T-helper 17 cell (primary cell): ENCODE data around the gene CLDN4. TPM values are rescaled to one million over a fixed set of nuclear protein-coding genes. Genes with fewer than 3 reads are reported as not detected.
A peak's percentile ranks its signal among the peaks of the same experiment; 100 is the strongest.
"Not testable (repeated sequence)": the region's sequence is repeated elsewhere in the genome, so short reads cannot be mapped to it uniquely, and the experiment has no call there.

Experiments used
- ATAC-seq: fragments of 150-1000 bp; cut with Tn5 transposase; 2 replicates; pipeline ENCODE4 v1.10.0; 2021; ENCODE audit warnings: mild to moderate bottlenecking, moderate library complexity
- DNase-seq, 3 donors: peaks; one replicate each; pipeline versions ENCODE4 v3.0.0 to v3.0.0-alpha.2; 2020 to 2021
- H3K9me3 ChIP-seq: one replicate; pipeline ENCODE4 v1.7.0; 2013; ENCODE audit warnings: low read length, mild to moderate bottlenecking; ENCODE audit not compliant: control insufficient read depth, poor library complexity, severe bottlenecking
- H3K27ac Mint-ChIP-seq: one replicate; pipeline ENCODE4 v1.8.0; 2022; ENCODE audit warnings: mild to moderate bottlenecking, moderate library complexity, mixed read lengths
- H3K27me3 Mint-ChIP-seq: one replicate; pipeline ENCODE4 v1.8.0; 2022; ENCODE audit warnings: mixed read lengths
- H3K36me3 Mint-ChIP-seq: one replicate; pipeline ENCODE4 v1.8.0; 2022; ENCODE audit warnings: low read depth, mixed read lengths
- H3K4me1 Mint-ChIP-seq: one replicate; pipeline ENCODE4 v1.8.0; 2022; ENCODE audit warnings: mild to moderate bottlenecking, mixed read lengths
- H3K4me3 Mint-ChIP-seq: one replicate; pipeline ENCODE4 v1.8.0; 2022; ENCODE audit warnings: mild to moderate bottlenecking, moderate library complexity, mixed read lengths
- total RNA-seq, 4 donors: library from RNA in 2 of 4; stranded (reverse) in 2 of 4; gene quantifications; one replicate each; pipeline ENCODE4 v1.2.3 and lab custom pipeline; 2022 to 2026

Gene CLDN4
- total RNA-seq, 2 donors from 2014 or later: 0.17 to 0.23 TPM

DNA sequence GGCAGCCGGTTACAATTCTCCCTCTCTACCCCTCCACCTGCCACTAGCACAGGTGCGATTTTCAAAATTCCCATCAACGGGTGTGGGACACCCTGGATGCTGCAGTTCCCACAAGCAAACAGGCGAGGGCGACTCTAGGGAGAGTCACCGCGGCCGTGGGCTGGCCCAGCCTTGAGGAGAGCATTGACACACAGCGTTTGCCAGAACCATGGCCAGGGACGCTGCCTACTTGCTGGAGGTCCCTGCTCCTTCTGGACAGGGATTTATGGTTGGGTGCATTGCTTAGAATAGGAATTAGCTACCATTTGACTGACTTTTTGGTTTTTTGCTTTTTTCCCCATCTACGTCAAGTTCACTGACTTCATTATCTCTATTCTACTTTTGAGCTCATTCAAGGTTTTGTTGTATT lies 19.0 kb upstream of the CLDN4 start:
- Mint-ChIP-seq H3K4me3 (no peak overlapping the region), H3K36me3 (no peaks in the 10 kb centered on the region), H3K27ac (no peak overlapping the region), H3K4me1 (no peaks in the 10 kb centered on the region), H3K27me3 (peaks cover 12% of the 10 kb centered on the region)
- H3K9me3 ChIP-seq: no peaks in the 10 kb centered on the region
- ATAC-seq (peak; percentile 83), DNase-seq (peak in 2 of 3 donors; percentile 16 to 48)

- Mint-ChIP-seq H3K4me1 (peaks cover 3% of the 10 kb centered on the region), H3K27me3 (peaks cover 18% of the 10 kb centered on the region), H3K36me3 (peaks cover under 1% of the 10 kb centered on the region), H3K4me3 (no peak overlapping the region), H3K27ac (no peak overlapping the region)
- no peak for DNase-seq
- H3K9me3 ChIP-seq: no peaks in the 10 kb centered on the region
- no peak for ATAC-seq
Measured at GRCh38 chr7:73812996-73813395, 17.8 kb upstream of the CLDN4 start.

- DNase-seq: no peak
- Mint-ChIP-seq H3K36me3 (peaks cover 5% of the 10 kb centered on the region), H3K27me3 (peaks cover 23% of the 10 kb centered on the region), H3K4me1 (peaks cover 3% of the 10 kb centered on the region), H3K4me3 (no peak overlapping the region), H3K27ac (no peak overlapping the region)
- H3K9me3 ChIP-seq: no peaks in the 10 kb centered on the region
- ATAC-seq: no peak
Measured at GRCh38 chr7:73815436-73815835, 15.4 kb upstream of the CLDN4 start.

- H3K4me1 Mint-ChIP-seq: peaks cover 3% of the 10 kb centered on the region
- H3K4me3 Mint-ChIP-seq: no peak overlapping the region
- no peak overlapping the region for H3K27ac Mint-ChIP-seq
- no peaks in the 10 kb centered on the region for H3K9me3 ChIP-seq
- DNase-seq (no peak), ATAC-seq (no peak)
- peaks cover 17% of the 10 kb centered on the region for H3K27me3 Mint-ChIP-seq
- peaks cover 5% of the 10 kb centered on the region for H3K36me3 Mint-ChIP-seq
Measured at GRCh38 chr7:73817121-73817520, 13.7 kb upstream of the CLDN4 start.

GRCh38 chr7:73820013-73820412 lies 10.8 kb upstream of the CLDN4 start:
- no peaks in the 10 kb centered on the region for H3K9me3 ChIP-seq
- DNase-seq (no peak), ATAC-seq (no peak)
- peaks cover 23% of the 10 kb centered on the region for H3K27me3 Mint-ChIP-seq
- no peak overlapping the region for H3K4me3 Mint-ChIP-seq
- peaks cover 3% of the 10 kb centered on the region for H3K4me1 Mint-ChIP-seq
- H3K27ac Mint-ChIP-seq: no peak overlapping the region
- H3K36me3 Mint-ChIP-seq: peaks cover 5% of the 10 kb centered on the region

- H3K4me3 Mint-ChIP-seq, ATAC-seq, H3K9me3 ChIP-seq, H3K36me3 Mint-ChIP-seq, H3K4me1 Mint-ChIP-seq, DNase-seq: not testable (repeated sequence)
- Mint-ChIP-seq H3K27ac (peak overlapping the region; percentile 1), H3K27me3 (peaks cover 17% of the 10 kb centered on the region)
Measured at GRCh38 chr7:73821597-73822285, 9.1 kb upstream of the CLDN4 start.

- Mint-ChIP-seq H3K27ac (peak overlapping the region; percentile 74), H3K4me3 (no peak overlapping the region), H3K4me1 (peaks cover 12% of the 10 kb centered on the region), H3K36me3 (peaks cover 5% of the 10 kb centered on the region), H3K27me3 (peaks cover 12% of the 10 kb centered on the region)
- no peak for DNase-seq
- no peak for ATAC-seq
- H3K9me3 ChIP-seq: no peaks in the 10 kb centered on the region
Measured at GRCh38 chr7:73822319-73823173, 8.2 kb upstream of the CLDN4 start.

GRCh38 chr7:73823257-73823656 lies 7.5 kb upstream of the CLDN4 start:
- Mint-ChIP-seq H3K4me1 (peaks cover 17% of the 10 kb centered on the region), H3K27me3 (peaks cover 12% of the 10 kb centered on the region), H3K4me3 (no peak overlapping the region), H3K27ac (peak overlapping the region; percentile 74), H3K36me3 (peaks cover 2% of the 10 kb centered on the region)
- DNase-seq (no peak), ATAC-seq (no peak)
- H3K9me3 ChIP-seq: no peaks in the 10 kb centered on the region

DNA sequence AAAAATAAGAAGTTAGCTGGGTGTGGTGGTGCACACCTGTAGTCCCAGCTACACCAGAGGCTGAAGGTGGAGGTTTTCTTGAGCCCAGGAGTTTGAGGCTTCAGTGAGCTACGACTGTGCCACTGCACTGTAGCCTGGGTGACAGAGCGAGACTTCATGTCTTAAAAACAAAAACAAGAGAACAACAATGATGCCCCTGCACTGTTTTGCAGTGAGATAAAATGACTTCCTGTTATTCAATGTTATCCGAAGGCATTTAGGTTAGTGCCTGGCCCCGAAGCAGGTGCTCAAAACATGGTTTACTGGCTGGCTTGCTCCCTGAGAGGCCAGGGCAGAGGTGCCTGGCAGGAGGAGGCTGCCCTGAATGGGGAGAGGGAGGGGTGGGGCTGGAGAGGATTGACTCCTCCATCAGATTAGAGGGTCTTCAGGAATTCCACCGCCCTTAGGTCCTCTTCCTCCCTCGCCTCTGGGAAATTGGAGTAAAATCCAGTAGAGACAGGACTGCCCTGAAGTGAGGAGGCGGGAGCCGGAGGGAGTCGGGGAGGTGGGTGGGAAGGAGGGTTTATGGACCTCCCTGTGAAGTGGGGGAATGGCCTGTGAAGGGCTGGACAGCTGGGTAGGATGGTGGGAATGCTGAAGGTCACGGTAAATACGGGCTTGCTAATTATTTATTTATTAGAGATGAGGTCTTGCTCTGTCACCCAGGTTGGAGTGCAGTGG lies 6.8 kb upstream of the CLDN4 start:
- ATAC-seq: peak; percentile 38
- no peak for DNase-seq
- no peak overlapping the region for H3K4me3 Mint-ChIP-seq

DNA sequence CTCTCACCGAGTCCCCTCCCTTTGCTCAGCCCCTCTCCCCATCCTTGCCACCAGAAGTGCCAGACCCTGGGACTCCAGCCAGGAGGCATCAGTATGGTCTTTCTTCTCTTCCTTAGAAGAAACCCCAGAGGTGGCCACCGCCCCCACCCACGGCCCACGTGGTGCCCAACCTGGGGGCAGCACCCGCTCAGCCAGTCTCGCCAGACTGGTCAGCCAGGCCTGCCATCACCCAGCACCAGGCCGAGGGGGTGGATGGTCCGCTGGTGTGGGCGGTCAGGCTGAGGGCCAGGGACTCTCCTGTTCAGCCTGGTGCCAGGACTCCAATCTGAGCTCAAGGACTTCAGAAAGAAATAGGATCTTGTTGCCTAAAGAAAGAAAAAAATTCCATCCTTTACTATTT lies 5.8 kb upstream of the CLDN4 start:
- H3K27me3 Mint-ChIP-seq: peaks cover 7% of the 10 kb centered on the region
- ATAC-seq: no peak
- H3K4me3 Mint-ChIP-seq: no peak overlapping the region
- DNase-seq: no peak
- no peaks in the 10 kb centered on the region for H3K36me3 Mint-ChIP-seq
- H3K27ac Mint-ChIP-seq: peak overlapping the region; percentile 9
- H3K9me3 ChIP-seq: no peaks in the 10 kb centered on the region
- H3K4me1 Mint-ChIP-seq: peaks cover 30% of the 10 kb centered on the region

More for the DNA sequence above, 6.8 kb upstream of the CLDN4 start:
- peaks cover 12% of the 10 kb centered on the region for H3K27me3 Mint-ChIP-seq
- H3K36me3 Mint-ChIP-seq: peaks cover 2% of the 10 kb centered on the region
- peak overlapping the region; percentile 74 for H3K27ac Mint-ChIP-seq
- H3K9me3 ChIP-seq: no peaks in the 10 kb centered on the region
- peaks cover 22% of the 10 kb centered on the region for H3K4me1 Mint-ChIP-seq

- H3K36me3 Mint-ChIP-seq: no peaks in the 10 kb centered on the region
- H3K4me3 Mint-ChIP-seq: peak overlapping the region; percentile 76
- DNase-seq (no peak), ATAC-seq (peak; percentile 14)
- H3K4me1 Mint-ChIP-seq: peaks cover 30% of the 10 kb centered on the region
- H3K27ac Mint-ChIP-seq: no peak overlapping the region
- H3K9me3 ChIP-seq: no peaks in the 10 kb centered on the region
- peaks cover 6% of the 10 kb centered on the region for H3K27me3 Mint-ChIP-seq
Measured at GRCh38 chr7:73827567-73828106, 3.2 kb upstream of the CLDN4 start.

- no peaks in the 10 kb centered on the region for H3K9me3 ChIP-seq
- H3K27me3 Mint-ChIP-seq: peaks cover 2% of the 10 kb centered on the region
- no peaks in the 10 kb centered on the region for H3K36me3 Mint-ChIP-seq
- peak overlapping the region; percentile 53 for H3K4me3 Mint-ChIP-seq
- H3K4me1 Mint-ChIP-seq: peaks cover 30% of the 10 kb centered on the region
- ATAC-seq (peak; percentile 79), DNase-seq (no peak)
- H3K27ac Mint-ChIP-seq: peak overlapping the region; percentile 16
Measured at GRCh38 chr7:73828107-73828803, 2.5 kb upstream of the CLDN4 start.
